HEK293 (cell line): ENCODE results near the gene VPS51.

ENCODE experiments used
- CTCF ChIA-PET: fragments of 350-600 bp; formaldehyde crosslinking; extraction: SDS; loops from one replicate; lab custom pipeline; 2021; ENCODE audit warnings: antibody characterized with exemption; lab: Yijun Ruan, JAX
- POLR2A ChIA-PET: fragments of 300-600 bp; formaldehyde crosslinking; extraction: SDS; loops from one replicate; lab custom pipeline; 2020; ENCODE audit warnings: antibody characterized with exemption, inconsistent platforms; lab: Yijun Ruan, JAX
- H3K27ac ChIP-seq: fragments of 200-500 bp; sonication (Bioruptor generic); 2 replicates; pipeline ENCODE4 v1.5.1; 2014; ENCODE audit warnings: low read depth, low read length, control low read depth, inconsistent platforms; ENCODE audit errors: extremely low read depth
- H3K36me3 ChIP-seq, 2 experiments: fragments of 200-500 bp in 1 of 2; sonication (Bioruptor generic) in 1 of 2; 1 replicate in 1 of 2; 2 replicates in 1 of 2; pipeline ENCODE4 v1.5.1; 2014 to 2017; ENCODE audit warnings: inconsistent platforms in 2 of 2, low read length in 2 of 2; ENCODE audit not compliant: control insufficient read depth in 2 of 2, insufficient read depth in 1 of 2
- H3K4me1 ChIP-seq: fragments of 200-500 bp; sonication (Bioruptor generic); 2 replicates; pipeline ENCODE4 v1.5.1; 2014; ENCODE audit warnings: mild to moderate bottlenecking, low read length, inconsistent platforms; ENCODE audit not compliant: control insufficient read depth, insufficient read depth
- H3K4me3 ChIP-seq: 2 replicates; pipeline ENCODE4 v1.5.1; 2011; ENCODE audit warnings: low read depth, mild to moderate bottlenecking, control low read depth, low read length, moderate library complexity
- H3K9me3 ChIP-seq: fragments of 200-500 bp; sonication (Bioruptor generic); 2 replicates; pipeline ENCODE4 v1.5.1; 2014; ENCODE audit warnings: low read depth, low read length, inconsistent platforms; ENCODE audit not compliant: control insufficient read depth, insufficient read depth
- GLIS1 ChIP-seq: fragments of 450-650 bp; formaldehyde crosslinking; IDR thresholded peaks from 2 replicates; pipeline ENCODE4 v1.5.1; 2016; ENCODE audit warnings: missing biosample characterization, missing genetic modification characterization
- KLF10 ChIP-seq: fragments of 450-650 bp; IDR thresholded peaks from 2 replicates; pipeline ENCODE4 v1.5.1; 2018; ENCODE audit warnings: missing biosample characterization, mild to moderate bottlenecking, missing genetic modification characterization
- KLF9 ChIP-seq: fragments of 450-650 bp; formaldehyde crosslinking; IDR thresholded peaks from 2 replicates; pipeline ENCODE4 v1.5.1; 2016; ENCODE audit warnings: missing biosample characterization, missing genetic modification characterization, low read depth
- OVOL3 ChIP-seq: fragments of 450-650 bp; formaldehyde crosslinking; IDR thresholded peaks from 2 replicates; pipeline ENCODE4 v1.5.1; 2016; ENCODE audit warnings: missing biosample characterization, missing genetic modification characterization
- PRDM10 ChIP-seq: fragments of 450-650 bp; formaldehyde crosslinking; IDR thresholded peaks from 2 replicates; pipeline ENCODE4 v1.5.1; 2016; ENCODE audit warnings: missing biosample characterization, missing genetic modification characterization
- SALL2 ChIP-seq: fragments of 450-650 bp; formaldehyde crosslinking; IDR thresholded peaks from 2 replicates; pipeline ENCODE4 v1.5.0; 2017; ENCODE audit warnings: missing biosample characterization, mild to moderate bottlenecking, missing genetic modification characterization, borderline replicate concordance
- SCRT1 ChIP-seq: fragments of 450-650 bp; formaldehyde crosslinking; IDR thresholded peaks from 2 replicates; pipeline ENCODE4 v1.5.1; 2016; ENCODE audit warnings: missing biosample characterization, missing genetic modification characterization, borderline replicate concordance
- TCF7L2 ChIP-seq: IDR thresholded peaks from 2 replicates; pipeline ENCODE4 v1.6.1; 2011; ENCODE audit warnings: low read depth, mild to moderate bottlenecking, inconsistent platforms, low read length, moderate library complexity, borderline replicate concordance
- ZBTB7A ChIP-seq: fragments of 450-650 bp; formaldehyde crosslinking; IDR thresholded peaks from 2 replicates; pipeline ENCODE4 v1.5.1; 2016; ENCODE audit warnings: low read depth, missing biosample characterization, missing genetic modification characterization
- ZEB2 ChIP-seq: fragments of 450-650 bp; formaldehyde crosslinking; IDR thresholded peaks from 2 replicates; pipeline ENCODE4 v1.5.1; 2016; ENCODE audit warnings: missing biosample characterization, missing genetic modification characterization
- ZFHX2 ChIP-seq: fragments of 450-650 bp; formaldehyde crosslinking; conservative IDR thresholded peaks from 2 replicates; pipeline ENCODE4 v1.5.1; 2016; ENCODE audit warnings: missing biosample characterization, missing genetic modification characterization
- ZNF132 ChIP-seq: fragments of 450-650 bp; formaldehyde crosslinking; IDR thresholded peaks from 2 replicates; pipeline ENCODE4 v1.5.1; 2017; ENCODE audit warnings: missing biosample characterization, missing genetic modification characterization, borderline replicate concordance
- ZNF138 ChIP-seq: fragments of 450-650 bp; formaldehyde crosslinking; IDR thresholded peaks from 2 replicates; pipeline ENCODE4 v1.5.1; 2016; ENCODE audit warnings: missing biosample characterization, missing genetic modification characterization, borderline replicate concordance
- ZNF16 ChIP-seq: fragments of 450-650 bp; formaldehyde crosslinking; IDR thresholded peaks from 2 replicates; pipeline ENCODE4 v1.5.1; 2016; ENCODE audit warnings: low read depth, missing biosample characterization, missing genetic modification characterization
- ZNF221 ChIP-seq: fragments of 450-650 bp; formaldehyde crosslinking; IDR thresholded peaks from 2 replicates; pipeline ENCODE4 v1.5.1; 2017; ENCODE audit warnings: missing biosample characterization, missing genetic modification characterization, borderline replicate concordance
- ZNF311 ChIP-seq: fragments of 450-650 bp; formaldehyde crosslinking; IDR thresholded peaks from 2 replicates; pipeline ENCODE4 v1.5.1; 2017; ENCODE audit warnings: missing biosample characterization, missing genetic modification characterization, borderline replicate concordance
- ZNF354C ChIP-seq: fragments of 450-650 bp; formaldehyde crosslinking; IDR thresholded peaks from 2 replicates; pipeline ENCODE4 v1.5.1; 2016; ENCODE audit warnings: missing biosample characterization, missing genetic modification characterization, low read depth, borderline replicate concordance
- ZNF449 ChIP-seq: fragments of 450-650 bp; formaldehyde crosslinking; IDR thresholded peaks from 2 replicates; pipeline ENCODE4 v1.5.1; 2017; ENCODE audit warnings: missing biosample characterization, mild to moderate bottlenecking, missing genetic modification characterization, moderate library complexity
- ZNF48 ChIP-seq: fragments of 450-650 bp; formaldehyde crosslinking; IDR thresholded peaks from 2 replicates; pipeline ENCODE4 v1.5.1; 2016; ENCODE audit warnings: missing biosample characterization, missing genetic modification characterization
- ZNF558 ChIP-seq: fragments of 450-650 bp; formaldehyde crosslinking; IDR thresholded peaks from 2 replicates; pipeline ENCODE4 v1.5.1; 2016; ENCODE audit warnings: missing biosample characterization, missing genetic modification characterization
- ZNF561 ChIP-seq: fragments of 450-650 bp; IDR thresholded peaks from 2 replicates; pipeline ENCODE4 v1.5.1; 2018; ENCODE audit warnings: missing biosample characterization, missing genetic modification characterization, borderline replicate concordance
- ZNF571 ChIP-seq: fragments of 450-650 bp; formaldehyde crosslinking; IDR thresholded peaks from 2 replicates; pipeline ENCODE4 v1.5.0; 2017; ENCODE audit warnings: missing biosample characterization, missing genetic modification characterization
- ZNF658 ChIP-seq: fragments of 450-650 bp; formaldehyde crosslinking; IDR thresholded peaks from 2 replicates; pipeline ENCODE4; 2016; ENCODE audit warnings: missing biosample characterization, missing genetic modification characterization
- ZNF664 ChIP-seq: fragments of 450-650 bp; formaldehyde crosslinking; IDR thresholded peaks from 2 replicates; pipeline ENCODE4 v1.5.1; 2016; ENCODE audit warnings: missing biosample characterization, missing genetic modification characterization
- ZNF785 ChIP-seq: fragments of 450-650 bp; formaldehyde crosslinking; IDR thresholded peaks from 2 replicates; pipeline ENCODE4 v1.5.1; 2016; ENCODE audit warnings: missing biosample characterization, missing genetic modification characterization
- ZNF830 ChIP-seq: fragments of 450-650 bp; IDR thresholded peaks from 2 replicates; pipeline ENCODE4 v1.5.0; 2018; ENCODE audit warnings: missing biosample characterization, missing genetic modification characterization, low read depth, mild to moderate bottlenecking, moderate library complexity

VPS51 gene

GRCh38 chr11:65102142-65103095 lies 6.4 kb downstream of the VPS51 start (continued):
- no peak for TF ChIP-seq ZNF221 (tag by site-specific recombination)
- no peak for TF ChIP-seq TCF7L2
- TF ChIP-seq PRDM10 (tag by site-specific recombination) = peak; percentile 46; the same call in 1 of the 2 replicates
- TF ChIP-seq KLF9 (tag by site-specific recombination) = no peak
- TF ChIP-seq ZNF830 (tag by site-specific recombination) = no peak
- TF ChIP-seq ZNF311 (tag by site-specific recombination) = no peak
- TF ChIP-seq SCRT1 (tag by site-specific recombination) = peak; percentile 60; the same call in 1 of the 2 replicates
- TF ChIP-seq ZNF48 (tag by site-specific recombination) = no peak
- no peak for TF ChIP-seq SALL2 (tag by site-specific recombination)
- TF ChIP-seq ZNF571 (tag by site-specific recombination) = no peak
- TF ChIP-seq, all 188 proteins: peak for 39

GRCh38 chr11:65103476-65103875 lies 7.5 kb downstream of the VPS51 start:
- no peaks in the 10 kb centered on the region for H3K9me3 ChIP-seq
- TF ChIP-seq ZFHX2 (tag by site-specific recombination) (no peak), GLIS1 (tag by site-specific recombination) (peak; percentile 14; the same call in 1 of the 2 replicates), KLF10 (tag by site-specific recombination) (no peak)
- TF ChIP-seq, all 188 proteins: peak for 1
- H3K27ac ChIP-seq = no peak overlapping the region
- H3K4me3 ChIP-seq = no peak overlapping the region
- POLR2A ChIA-PET = interaction anchor here (0.7 to 4.1 kb wide), 3 partner anchors 8 to 14 kb away, joined by 4 to 12 read pairs (median 4); partner anchors contain the start of genes TM7SF2 and ZNHIT2
- CTCF ChIA-PET = interaction anchor here (0.6 to 8.8 kb wide), 5 partner anchors 9 to 244 kb away, joined by 3 to 110 read pairs (median 3); partner anchors contain the start of gene TM7SF2
- H3K4me1 ChIP-seq = peaks cover 23% of the 10 kb centered on the region
- H3K36me3 ChIP-seq = peaks cover 0 to 21% of the 10 kb centered on the region in 2 experiments; a peak in 2 of 3 replicates

- Histone ChIP-seq H3K27ac (no peak overlapping the region), H3K36me3 (peaks cover 0 to 29% of the 10 kb centered on the region in 2 experiments; a peak in 2 of 3 replicates), H3K9me3 (no peaks in the 10 kb centered on the region), H3K4me3 (no peak overlapping the region), H3K4me1 (peaks cover 23% of the 10 kb centered on the region)
- ChIA-PET CTCF (interaction anchor here (8.8 kb wide), 1 partner anchor 7 kb away, joined by 110 read pairs; the partner anchor contains the start of gene TM7SF2), POLR2A (interaction anchor here (0.6 to 4.1 kb wide), 3 partner anchors 7 to 30 kb away, joined by 6 to 12 read pairs (median 6); partner anchors contain the start of genes FAU, MRPL49 and TM7SF2)
- TF ChIP-seq ZNF138 (tag by site-specific recombination) = no peak
- TF ChIP-seq OVOL3 (tag by site-specific recombination) = no peak
- no peak for TF ChIP-seq ZEB2 (tag by site-specific recombination)
- no peak for TF ChIP-seq ZNF561
- no peak for TF ChIP-seq ZNF785 (tag by site-specific recombination)
- no peak for TF ChIP-seq ZNF16 (tag by site-specific recombination)
- no peak for TF ChIP-seq ZBTB7A (tag by site-specific recombination)
- TF ChIP-seq ZNF664 (tag by site-specific recombination) = no peak
- TF ChIP-seq ZNF132 (tag by site-specific recombination) = no peak
- TF ChIP-seq ZNF658 (tag by site-specific recombination) = no peak
- TF ChIP-seq ZNF558 = no peak
- no peak for TF ChIP-seq ZNF354C (tag by site-specific recombination)
- no peak for TF ChIP-seq ZNF449 (tag by site-specific recombination)
Measured at GRCh38 chr11:65104628-65105027, 8.6 kb downstream of the VPS51 start.
